Subcutaneous adipose tissue (tissue), 4 donors: ENCODE results near the gene ADGRG7. TPM values are rescaled to one million over a fixed set of nuclear protein-coding genes. Genes with fewer than 3 reads are reported as not detected.

Experiments used
- total RNA-seq, 4 donors: library from RNA; depleted of rRNA; stranded (reverse); fragments of >200 nt; gene quantifications; one replicate each; pipeline ENCODE4 v1.1.0, GENCODE V29; 2016
- TF ChIP-seq, protein P1 (sequence below): fragments of 450-650 bp; IDR thresholded peaks from one replicate; pipeline ENCODE4 v1.5.1; 2016; ENCODE audit warnings: low read depth, mild to moderate bottlenecking, control low read depth, antibody characterized with exemption, moderate library complexity

ADGRG7 gene
- total RNA-seq, 4 donors from 2014 or later, result not detected

DNA sequence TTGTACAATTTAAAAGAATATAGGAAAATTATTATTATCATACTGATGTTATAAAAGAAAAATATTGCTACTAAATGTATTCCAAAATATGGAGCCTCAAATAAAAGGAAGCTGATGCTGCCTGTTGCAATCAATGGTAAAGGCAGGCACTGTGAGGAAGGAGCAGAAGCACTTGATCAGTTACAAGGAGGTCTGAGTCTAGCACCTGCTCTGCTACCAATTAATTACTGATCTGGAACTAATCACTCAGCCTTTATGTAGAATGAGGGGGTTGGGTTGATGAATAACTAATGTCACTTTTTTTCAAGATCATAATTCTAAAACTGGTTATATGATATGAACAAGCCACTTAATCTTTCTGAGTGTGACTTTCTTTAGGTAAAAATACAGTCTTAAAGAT is 5.5 kb downstream of the ADGRG7 start:
- TF ChIP-seq, protein P1, sequence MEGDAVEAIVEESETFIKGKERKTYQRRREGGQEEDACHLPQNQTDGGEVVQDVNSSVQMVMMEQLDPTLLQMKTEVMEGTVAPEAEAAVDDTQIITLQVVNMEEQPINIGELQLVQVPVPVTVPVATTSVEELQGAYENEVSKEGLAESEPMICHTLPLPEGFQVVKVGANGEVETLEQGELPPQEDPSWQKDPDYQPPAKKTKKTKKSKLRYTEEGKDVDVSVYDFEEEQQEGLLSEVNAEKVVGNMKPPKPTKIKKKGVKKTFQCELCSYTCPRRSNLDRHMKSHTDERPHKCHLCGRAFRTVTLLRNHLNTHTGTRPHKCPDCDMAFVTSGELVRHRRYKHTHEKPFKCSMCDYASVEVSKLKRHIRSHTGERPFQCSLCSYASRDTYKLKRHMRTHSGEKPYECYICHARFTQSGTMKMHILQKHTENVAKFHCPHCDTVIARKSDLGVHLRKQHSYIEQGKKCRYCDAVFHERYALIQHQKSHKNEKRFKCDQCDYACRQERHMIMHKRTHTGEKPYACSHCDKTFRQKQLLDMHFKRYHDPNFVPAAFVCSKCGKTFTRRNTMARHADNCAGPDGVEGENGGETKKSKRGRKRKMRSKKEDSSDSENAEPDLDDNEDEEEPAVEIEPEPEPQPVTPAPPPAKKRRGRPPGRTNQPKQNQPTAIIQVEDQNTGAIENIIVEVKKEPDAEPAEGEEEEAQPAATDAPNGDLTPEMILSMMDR, result no peak

DNA sequence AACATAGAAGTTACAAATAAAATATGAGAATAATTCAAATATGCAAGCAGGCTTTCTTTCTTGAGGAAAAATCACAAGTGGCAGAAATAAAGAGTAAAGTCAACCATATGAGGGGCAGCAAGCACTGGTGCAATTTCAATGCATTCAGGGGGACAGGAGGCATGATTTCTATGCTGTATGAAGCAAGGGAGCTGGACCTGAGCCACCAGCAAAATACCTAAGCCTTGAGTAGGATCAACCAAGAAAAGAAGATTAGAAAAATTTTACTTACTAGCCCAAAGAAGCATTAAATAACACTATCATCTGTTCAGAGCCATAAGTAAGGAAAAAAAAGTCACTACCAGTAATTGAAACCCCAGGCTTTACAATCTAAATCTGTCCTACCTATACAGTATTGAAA is 6.3 kb downstream of the ADGRG7 start:
- TF ChIP-seq, protein P1, result no peak

DNA sequence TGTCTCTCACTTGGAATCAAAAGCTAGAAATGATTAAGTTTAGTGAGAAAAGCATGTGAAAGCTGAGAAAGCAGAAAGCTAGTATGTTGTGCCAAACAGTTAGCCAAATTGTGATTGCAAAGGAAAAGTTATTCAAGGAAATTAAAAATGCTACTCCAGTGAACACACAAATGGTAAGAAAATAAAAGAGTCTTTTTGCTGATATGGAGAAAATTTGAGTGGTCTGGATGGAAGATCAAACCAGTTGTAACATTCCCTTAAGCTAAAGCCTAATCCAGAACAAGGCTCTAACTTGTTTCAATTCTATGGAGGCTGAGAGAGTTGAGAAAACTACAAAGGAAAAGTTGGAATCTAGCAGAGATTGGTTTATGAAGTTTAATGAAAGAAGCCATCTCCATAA is 11.8 kb downstream of the ADGRG7 start:
- TF ChIP-seq, protein P1, result no peak

DNA sequence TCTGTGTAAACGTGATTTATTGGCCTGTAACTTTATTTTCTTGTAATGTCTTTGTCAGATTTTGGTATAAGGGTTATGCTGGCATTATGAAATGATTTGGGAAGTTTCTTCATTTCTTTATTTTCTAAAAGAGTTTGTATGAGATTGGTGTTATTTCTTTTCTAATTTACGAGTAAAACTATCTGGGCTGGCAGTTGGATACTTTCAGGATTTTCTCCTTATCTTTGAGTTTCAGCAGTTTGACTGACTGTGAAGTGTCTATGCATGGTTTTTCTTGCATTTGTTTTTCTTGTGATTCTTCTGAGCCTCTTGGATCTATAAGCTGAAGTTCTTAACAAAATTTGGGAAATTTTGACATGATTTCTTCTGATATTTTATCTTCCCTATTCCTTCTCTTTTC is 18.1 kb downstream of the ADGRG7 start:
- TF ChIP-seq, protein P1, result no peak

DNA sequence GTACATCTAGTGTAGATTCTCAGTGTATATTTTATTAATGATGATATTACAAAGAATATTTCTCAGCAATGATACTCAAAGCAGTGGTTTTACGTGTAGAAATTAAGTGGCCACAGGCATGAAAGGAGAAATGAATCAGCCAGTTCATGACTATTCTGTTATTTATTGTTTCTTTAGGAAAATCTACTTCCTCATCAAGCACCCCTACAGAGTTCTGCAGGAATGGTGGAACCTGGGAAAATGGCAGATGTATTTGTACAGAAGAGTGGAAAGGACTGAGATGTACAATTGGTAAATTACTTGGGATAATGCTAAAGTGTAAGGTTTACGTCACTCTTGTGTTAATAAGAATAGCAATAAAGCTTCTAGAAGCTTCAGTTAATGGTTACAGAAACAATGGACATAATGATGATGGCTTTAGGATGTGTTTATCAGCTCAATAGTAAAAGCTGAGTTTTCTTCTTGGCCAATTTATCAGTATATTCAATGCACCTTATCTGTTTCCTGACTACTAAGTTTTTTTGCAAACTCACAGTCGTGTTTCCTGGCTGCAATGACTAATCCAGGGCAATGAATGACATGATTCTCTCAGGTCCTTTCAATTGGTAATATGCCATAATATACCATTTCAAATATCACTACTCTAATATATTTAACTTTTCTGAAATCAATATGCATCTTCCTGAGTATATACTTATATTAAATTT is 20.2 kb downstream of the ADGRG7 start:
- TF ChIP-seq, protein P1, result no peak

DNA sequence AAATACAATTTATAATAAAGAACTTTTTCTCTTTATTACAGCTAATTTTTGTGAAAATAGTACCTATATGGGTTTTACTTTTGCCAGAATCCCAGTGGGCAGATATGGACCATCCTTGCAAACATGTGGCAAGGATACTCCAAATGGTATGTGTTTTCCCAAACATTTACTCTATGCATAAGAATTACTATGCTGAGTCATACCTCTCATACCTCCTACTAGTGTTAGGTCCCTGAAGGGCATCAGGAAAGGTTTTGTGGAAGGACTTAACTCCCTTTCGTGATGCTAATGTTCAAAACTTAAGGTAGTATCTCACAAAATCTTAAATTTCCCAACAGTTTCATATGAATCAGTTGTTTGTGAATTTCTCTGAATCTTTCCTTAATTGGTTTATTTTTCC is 21.3 kb downstream of the ADGRG7 start:
- TF ChIP-seq, protein P1, result no peak

DNA sequence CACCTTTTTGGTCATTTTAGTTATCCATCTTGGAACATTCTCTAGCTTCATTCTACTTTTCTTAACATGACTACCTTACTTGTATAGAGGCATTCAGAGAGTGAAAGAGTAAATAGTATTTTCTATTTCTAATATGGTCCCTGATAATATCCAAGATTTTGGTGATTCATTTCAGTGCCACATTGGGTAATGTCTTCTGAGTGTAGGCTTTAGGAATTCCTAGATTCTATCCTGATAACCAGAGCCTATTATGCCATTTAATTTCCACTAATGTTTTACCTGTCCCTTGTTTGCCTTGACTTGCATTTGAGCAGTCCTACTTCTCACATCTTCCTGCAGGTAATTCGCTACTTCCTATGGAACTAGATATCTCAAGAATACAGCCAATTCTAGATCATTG is 21.8 kb downstream of the ADGRG7 start:
- TF ChIP-seq, protein P1, result no peak
